NK-92 (cell line): Measurements from ENCODE around the gene FBN3.
"Not testable (repeated sequence)": the region's sequence is repeated elsewhere in the genome, so short reads cannot be mapped to it uniquely, and the experiment has no call there.

ENCODE experiments used
- DNase-seq: peaks from one replicate; lab custom pipeline; 2025; ENCODE audit not compliant: unreplicated experiment; lab: John Stamatoyannopoulos, UW

The FBN3 gene

GRCh38 chr19:8149261-8150094 lies at the start of gene FBN3:
Gene FBN3, minus strand, starts transcription at chr19:8149592. Its CDS starts 2,112 bp downstream, at chr19:8147480.
- no peak for DNase-seq

GRCh38 chr19:8196271-8196927 lies 47.0 kb upstream of the FBN3 start:
- no peak for DNase-seq

DNA sequence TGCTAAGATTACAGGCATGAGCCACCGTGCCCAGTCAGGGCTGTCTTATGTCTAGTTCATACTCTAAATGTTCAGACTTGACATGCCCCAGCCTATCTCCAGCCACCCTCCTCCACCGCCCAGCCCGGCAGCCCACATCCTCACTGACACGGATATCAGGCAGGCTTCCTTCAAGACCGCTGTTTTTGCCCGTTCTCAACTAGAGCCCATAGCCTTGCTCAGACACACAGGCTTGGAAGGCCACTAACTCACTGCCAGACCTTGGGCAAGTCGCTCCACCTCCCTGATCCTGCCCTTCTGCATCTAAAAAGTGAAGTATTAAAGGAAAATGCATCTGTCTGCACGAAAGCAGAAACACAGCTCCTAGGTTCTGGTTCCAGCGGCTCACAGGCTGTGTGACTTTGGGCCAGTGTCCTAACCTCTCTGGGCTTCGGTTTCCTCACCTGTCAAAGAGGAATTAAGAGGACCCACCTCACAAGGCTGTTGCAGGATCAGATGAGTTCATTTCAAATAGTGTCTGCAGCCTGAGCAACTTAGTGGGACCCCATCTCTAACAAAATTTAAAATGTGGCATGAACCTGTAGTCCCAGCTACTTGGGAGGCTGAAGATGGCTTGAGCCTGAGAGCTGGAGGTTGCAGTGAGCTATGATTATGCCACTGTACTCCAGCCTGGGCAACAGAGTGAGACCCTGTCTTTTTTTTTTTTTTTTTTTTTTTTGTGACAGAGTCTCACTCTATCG lies 45.3 kb upstream of the FBN3 start:
- no peak for DNase-seq

GRCh38 chr19:8192221-8192820 lies 42.9 kb upstream of the FBN3 start:
- no peak for DNase-seq

DNA sequence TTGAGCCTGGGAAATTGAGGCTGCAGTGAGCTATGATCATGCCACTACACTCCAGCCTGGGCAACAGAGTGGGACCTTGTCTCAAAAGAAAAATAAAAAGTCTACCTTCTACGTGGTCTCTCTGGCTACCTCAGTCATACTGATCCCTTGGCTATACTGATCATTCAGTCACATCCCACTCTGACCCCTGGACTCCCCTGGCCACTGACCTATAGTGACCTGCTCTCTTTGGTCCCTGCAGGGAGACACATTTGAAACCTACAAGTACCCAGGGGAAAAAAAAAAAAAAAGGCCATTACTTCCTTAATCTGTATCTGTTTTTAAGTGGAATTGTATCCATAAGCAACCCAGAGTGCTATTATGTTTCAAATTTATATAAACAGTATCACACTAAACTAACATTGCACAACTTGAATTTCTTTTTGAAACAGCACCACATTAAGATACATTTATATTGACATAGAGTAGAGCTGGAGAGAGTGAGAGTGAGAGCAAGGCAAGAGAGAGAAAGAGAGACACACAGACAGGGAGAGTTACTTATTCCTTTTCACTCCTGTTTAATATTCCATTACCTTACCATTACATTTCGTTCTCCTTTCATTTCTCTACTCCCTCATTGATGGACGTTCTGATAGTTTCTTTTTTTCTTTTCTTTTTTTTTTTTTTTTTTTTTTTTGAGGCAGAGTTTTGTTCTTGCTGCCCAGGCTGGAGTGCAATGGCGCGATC lies 36.1 kb upstream of the FBN3 start:
- DNase-seq = no peak

- no peak for DNase-seq
Observed at GRCh38 chr19:8184274-8184673, 34.9 kb upstream of the FBN3 start.

- DNase-seq = no peak
Observed at GRCh38 chr19:8180018-8180417, 30.6 kb upstream of the FBN3 start.

- no peak for DNase-seq
Observed at GRCh38 chr19:8174706-8175105, 25.3 kb upstream of the FBN3 start.

- no peak for DNase-seq
Observed at GRCh38 chr19:8168537-8168936, 19.1 kb upstream of the FBN3 start.

DNA sequence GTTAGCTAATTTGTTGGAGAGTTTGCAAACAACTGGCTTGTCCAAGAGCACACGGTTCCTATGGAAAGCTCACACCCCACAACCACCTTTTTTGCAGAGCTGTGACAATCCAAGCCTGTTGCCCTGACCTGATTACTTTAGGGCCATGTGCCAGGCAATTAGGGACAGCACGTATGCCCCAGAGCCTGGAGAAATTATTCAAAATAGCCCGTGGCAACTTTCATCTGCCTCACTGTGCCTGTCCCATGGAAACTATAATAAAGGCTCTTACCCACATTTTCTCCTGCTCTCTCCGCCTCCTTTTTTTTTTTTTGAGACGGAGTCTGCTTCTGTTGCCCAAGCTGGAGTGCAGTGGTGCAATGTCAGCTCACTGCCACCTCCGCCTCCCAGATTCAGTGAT lies 18.6 kb upstream of the FBN3 start:
- DNase-seq = no peak

DNA sequence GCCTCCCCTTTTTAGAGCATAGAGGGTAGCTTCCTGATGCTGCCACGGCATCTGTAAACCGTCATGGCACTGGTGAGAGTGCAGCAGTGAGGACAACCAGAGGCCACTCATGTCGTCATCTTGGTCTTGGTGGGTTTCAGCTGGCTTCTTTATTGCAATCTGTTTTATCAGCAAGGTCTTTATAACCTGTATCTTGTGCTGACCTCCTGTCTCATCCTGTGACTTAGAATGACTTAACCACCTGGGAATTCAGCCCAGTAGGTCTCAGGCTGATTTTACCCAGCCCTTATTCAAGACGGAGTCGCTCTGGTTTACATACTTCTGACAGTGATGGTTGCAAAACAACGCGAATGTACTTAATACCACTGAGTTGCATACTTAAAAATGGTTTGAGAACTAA lies 14.4 kb upstream of the FBN3 start:
- no peak for DNase-seq

- no peak for DNase-seq
Observed at GRCh38 chr19:8161135-8161646, 11.8 kb upstream of the FBN3 start.

DNA sequence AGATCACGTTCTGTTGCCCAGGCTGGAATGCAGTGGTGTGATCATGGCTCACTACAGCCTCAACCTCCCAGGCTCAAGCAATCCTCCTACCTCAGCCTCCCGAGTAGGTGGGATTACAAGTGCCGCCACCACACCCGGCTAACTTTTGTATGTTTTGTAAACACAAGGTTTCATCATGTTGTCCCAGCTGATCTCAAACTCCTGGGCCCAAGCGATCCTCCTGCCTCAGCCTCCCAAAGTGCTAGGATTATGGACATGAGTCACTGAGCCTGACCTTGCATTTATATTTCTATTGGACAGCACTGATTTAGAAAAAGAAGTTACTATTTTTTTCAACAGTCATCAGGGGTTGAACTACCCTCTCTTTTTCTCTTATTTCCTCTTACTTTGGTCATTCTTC lies 9.9 kb upstream of the FBN3 start:
- DNase-seq = not testable (repeated sequence)

DNA sequence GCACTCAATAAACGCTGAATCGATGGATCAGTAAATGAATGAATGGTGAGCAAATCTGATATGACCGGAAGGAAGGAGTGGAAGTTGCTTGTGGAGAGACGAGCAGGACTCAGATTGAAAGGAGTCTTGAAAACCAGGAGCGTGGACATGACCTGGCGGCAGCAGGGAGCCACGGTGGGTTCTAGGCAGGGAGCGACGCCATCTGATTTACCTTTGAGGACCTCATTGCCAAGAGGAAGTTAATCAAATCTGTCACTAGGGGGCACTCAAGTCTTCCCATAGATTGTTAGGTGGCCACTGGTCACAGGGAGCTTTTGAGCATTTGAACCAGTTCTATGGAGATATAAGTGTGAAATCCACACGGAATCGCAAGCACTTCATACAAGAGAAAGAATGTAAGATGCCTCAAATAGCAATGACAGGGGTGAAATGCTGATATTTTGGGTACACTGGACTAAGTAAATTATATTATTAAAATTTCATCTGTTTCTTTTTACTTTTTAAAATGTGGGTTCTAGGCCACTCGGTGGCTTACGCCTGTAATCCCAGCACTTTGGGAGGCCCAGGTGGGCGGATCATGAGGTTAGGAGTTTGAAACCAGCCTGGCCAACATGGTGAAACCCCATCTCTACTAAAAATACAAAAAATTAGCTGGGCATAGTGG lies 9.2 kb upstream of the FBN3 start:
- no peak for DNase-seq

DNA sequence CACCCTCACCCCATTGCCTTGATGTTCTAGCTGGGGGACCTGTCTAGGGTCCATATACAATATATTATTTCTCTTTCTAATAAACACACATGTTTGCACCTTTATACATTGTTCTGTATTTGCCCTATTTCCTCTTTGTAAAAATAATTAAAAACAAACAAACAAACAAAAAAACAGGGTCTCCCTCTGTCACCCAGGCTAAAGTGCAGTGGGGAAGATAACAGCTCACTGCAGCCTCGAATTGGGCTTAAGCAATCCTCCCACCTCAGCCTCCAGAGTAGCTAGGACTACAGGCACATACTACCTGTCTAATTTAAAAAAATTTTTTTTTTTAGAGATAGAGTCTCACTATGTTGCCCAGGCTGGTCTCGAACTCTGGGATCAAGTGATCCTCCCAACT lies 5.9 kb upstream of the FBN3 start:
- DNase-seq = no peak

- DNase-seq = not testable (repeated sequence)
Observed at GRCh38 chr19:8154014-8154413, 4.6 kb upstream of the FBN3 start.

DNA sequence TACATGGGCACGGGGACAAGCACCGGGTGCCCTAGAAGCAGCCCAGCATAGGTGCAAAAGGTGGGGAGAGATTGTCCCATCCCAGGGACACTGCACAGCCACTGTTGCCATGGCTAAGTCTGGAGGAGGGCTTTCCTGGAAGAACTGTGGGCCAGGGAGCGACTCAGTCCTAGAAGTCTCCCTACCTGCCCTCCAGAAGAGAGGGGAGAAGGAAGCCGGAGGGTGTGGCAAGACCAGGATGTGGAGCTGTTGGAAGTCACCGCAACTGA lies 2.3 kb upstream of the FBN3 start:
- no peak for DNase-seq

- no peak for DNase-seq
Observed at GRCh38 chr19:8150998-8151766, 1.8 kb upstream of the FBN3 start.

DNA sequence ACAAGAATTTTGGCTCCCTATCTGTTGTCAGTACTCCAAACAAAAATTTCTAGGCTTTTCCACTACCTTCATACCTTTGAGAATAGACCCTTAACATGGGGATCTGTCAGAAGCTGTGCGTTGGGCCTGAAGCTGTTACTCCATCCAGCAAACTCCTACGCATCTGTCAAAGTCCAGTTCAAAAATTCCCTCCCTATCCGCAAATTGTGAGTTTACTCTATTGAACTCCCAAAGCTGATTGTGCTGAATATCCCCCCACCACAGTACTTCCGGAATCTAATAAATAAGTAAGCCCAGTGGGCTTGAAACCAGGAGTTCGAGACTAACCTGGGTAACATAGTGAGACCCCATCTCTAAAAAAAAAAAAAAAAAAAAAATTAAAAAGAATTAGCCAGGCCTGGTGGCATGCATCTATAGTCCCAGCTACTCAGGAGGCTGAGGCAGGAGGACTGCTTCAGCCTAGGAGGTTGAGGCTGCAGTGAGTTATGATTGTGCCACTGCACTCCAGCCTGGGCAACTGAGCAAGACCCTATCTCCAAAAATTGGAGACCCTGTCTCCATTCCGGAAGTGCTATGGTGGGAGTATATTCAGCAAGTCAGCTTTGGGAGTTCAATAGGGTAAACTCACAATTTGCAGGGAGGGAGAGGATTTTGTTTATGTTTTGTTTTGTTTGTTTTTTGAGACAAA lies 930 bp upstream of the FBN3 start:
- no peak for DNase-seq
